A673 (cell line): ENCODE results near the gene CMC2. TPM values are rescaled to one million over a fixed set of nuclear protein-coding genes. Genes with fewer than 3 reads are reported as not detected.

Experiments used
- BruUV-seq: library from RNA; stranded (reverse); fragments of 400-500 nt; replicated peaks from 2 replicates; lab custom pipeline; 2021; lab: Mats Ljungman, UMichigan
- CTCF ChIA-PET: fragments of 300-600 bp; sonication (Branson Sonifier 250); formaldehyde crosslinking; loops from one replicate; lab custom pipeline; 2022; ENCODE audit warnings: antibody characterized with exemption; lab: Charles Lee
- POLR2A ChIA-PET: fragments of 300-600 bp; sonication (Branson Sonifier 250); formaldehyde crosslinking; loops from one replicate; lab custom pipeline; 2022; ENCODE audit warnings: antibody characterized with exemption; ENCODE audit not compliant: low non-redundant PET; lab: Charles Lee
- DNase-seq: peaks from one replicate; pipeline ENCODE4 v3.0.0-alpha.2; 2015; ENCODE audit warnings: low spot score
- H3K27ac ChIP-seq: fragments of 200-600 bp; sonication (generic); 2 replicates; pipeline ENCODE4 v1.5.1; 2016; ENCODE audit warnings: mixed run types, low read depth, mild to moderate bottlenecking, mixed read lengths, antibody characterized with exemption, low read length; ENCODE audit not compliant: poor library complexity, severe bottlenecking
- H3K27me3 ChIP-seq: fragments of 200-600 bp; sonication (generic); replicated peaks from 2 replicates; pipeline ENCODE4 v1.6.1; 2017; ENCODE audit warnings: mixed run types, low read depth, mild to moderate bottlenecking, mixed read lengths, antibody characterized with exemption, low read length; ENCODE audit not compliant: insufficient read depth, poor library complexity
- H3K36me3 ChIP-seq: fragments of 200-600 bp; sonication (generic); 2 replicates; pipeline ENCODE4 v1.6.1; 2016; ENCODE audit warnings: mixed run types, mild to moderate bottlenecking, mixed read lengths, antibody characterized with exemption, low read length; ENCODE audit not compliant: insufficient read depth, poor library complexity, severe bottlenecking
- H3K4me1 ChIP-seq: fragments of 200-600 bp; sonication (generic); 2 replicates; pipeline ENCODE4 v1.6.1; 2017; ENCODE audit warnings: mixed run types, mild to moderate bottlenecking, mixed read lengths, antibody characterized with exemption, low read length; ENCODE audit not compliant: insufficient read depth, poor library complexity, severe bottlenecking
- H3K4me3 ChIP-seq: fragments of 200-600 bp; sonication (generic); 2 replicates; pipeline ENCODE4 v1.5.1; 2016; ENCODE audit warnings: low read depth, mixed run types, mild to moderate bottlenecking, mixed read lengths, low read length; ENCODE audit not compliant: poor library complexity, severe bottlenecking
- H3K9me3 ChIP-seq: fragments of 200-600 bp; sonication (generic); 2 replicates; pipeline ENCODE4 v1.6.1; 2016; ENCODE audit warnings: mixed run types, low read depth, mild to moderate bottlenecking, mixed read lengths, antibody characterized with exemption, low read length; ENCODE audit not compliant: poor library complexity, severe bottlenecking
- EZH2 ChIP-seq: fragments of 200-600 bp; sonication (generic); IDR thresholded peaks from 2 replicates; pipeline ENCODE4 v1.6.1; 2017; ENCODE audit warnings: borderline replicate concordance, low read depth, mild to moderate bottlenecking, mixed read lengths, antibody characterized with exemption, low read length; ENCODE audit not compliant: poor library complexity, severe bottlenecking
- intact Hi-C: fragments of 100-400 bp; cut with micrococcal nuclease; formaldehyde crosslinking; loops from one replicate; pipeline ENCODE4 v1.10.0; 2022; ENCODE audit not compliant: unreplicated experiment
- total RNA-seq: library from RNA; stranded (reverse); gene quantifications from 2 replicates; pipeline ENCODE4 v1.2.3, GENCODE V29; 2021
- TF ChIP-seq, protein P1 (sequence below): fragments of 300-800, 200-600 bp; sonication (generic); conservative IDR thresholded peaks from 2 replicates; pipeline ENCODE4 v1.5.1; 2017; ENCODE audit warnings: low read depth, mild to moderate bottlenecking, antibody characterized with exemption, low read length, moderate library complexity, mixed read lengths

CMC2 gene
- total RNA-seq, 1 experiment from 2014 or later, result 129 TPM

DNA sequence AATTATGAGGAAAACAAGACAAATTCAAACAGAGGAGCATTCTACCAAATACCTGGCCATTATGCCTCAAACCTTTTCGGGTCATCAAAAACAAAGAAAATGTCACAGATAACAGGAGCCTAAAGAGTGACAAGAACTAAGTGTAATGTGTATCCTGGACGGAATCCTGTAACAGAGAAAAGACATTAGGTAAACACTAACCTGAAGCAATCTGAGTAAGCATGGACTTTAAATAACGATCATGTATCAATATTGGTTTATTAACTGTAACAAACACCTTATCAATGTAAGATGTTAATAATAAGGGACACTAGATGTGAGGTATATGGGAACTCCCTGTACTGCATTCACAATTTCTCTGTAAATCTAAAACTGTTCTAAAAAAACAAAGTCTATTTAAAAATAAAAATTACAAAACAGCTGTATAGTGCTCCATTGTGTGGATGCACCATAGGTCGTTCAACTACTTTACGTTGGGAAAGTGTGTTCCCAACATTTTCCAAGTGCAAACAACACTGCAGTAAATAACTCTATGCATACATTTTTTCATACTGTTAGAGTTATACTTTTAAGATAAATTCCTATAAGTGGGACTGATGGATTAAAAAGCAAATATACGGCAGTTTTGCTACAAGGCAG, 14.8 kb downstream of the CMC2 start:
- no peak overlapping the region for H3K4me3 ChIP-seq
- BruUV-seq, result no TSS peak
- H3K36me3 ChIP-seq, result no peaks in the 10 kb centered on the region
- no peak for TF ChIP-seq EZH2
- TF ChIP-seq, protein P1, sequence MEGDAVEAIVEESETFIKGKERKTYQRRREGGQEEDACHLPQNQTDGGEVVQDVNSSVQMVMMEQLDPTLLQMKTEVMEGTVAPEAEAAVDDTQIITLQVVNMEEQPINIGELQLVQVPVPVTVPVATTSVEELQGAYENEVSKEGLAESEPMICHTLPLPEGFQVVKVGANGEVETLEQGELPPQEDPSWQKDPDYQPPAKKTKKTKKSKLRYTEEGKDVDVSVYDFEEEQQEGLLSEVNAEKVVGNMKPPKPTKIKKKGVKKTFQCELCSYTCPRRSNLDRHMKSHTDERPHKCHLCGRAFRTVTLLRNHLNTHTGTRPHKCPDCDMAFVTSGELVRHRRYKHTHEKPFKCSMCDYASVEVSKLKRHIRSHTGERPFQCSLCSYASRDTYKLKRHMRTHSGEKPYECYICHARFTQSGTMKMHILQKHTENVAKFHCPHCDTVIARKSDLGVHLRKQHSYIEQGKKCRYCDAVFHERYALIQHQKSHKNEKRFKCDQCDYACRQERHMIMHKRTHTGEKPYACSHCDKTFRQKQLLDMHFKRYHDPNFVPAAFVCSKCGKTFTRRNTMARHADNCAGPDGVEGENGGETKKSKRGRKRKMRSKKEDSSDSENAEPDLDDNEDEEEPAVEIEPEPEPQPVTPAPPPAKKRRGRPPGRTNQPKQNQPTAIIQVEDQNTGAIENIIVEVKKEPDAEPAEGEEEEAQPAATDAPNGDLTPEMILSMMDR, result no peak
- intact Hi-C loops, result no loop called here
- ChIA-PET POLR2A (no interaction called here), CTCF (no interaction called here)
- no peak for DNase-seq
- H3K27ac ChIP-seq, result no peak overlapping the region
- H3K27me3 ChIP-seq, result no peaks in the 10 kb centered on the region
- peaks cover 26% of the 10 kb centered on the region for H3K4me1 ChIP-seq
- no peaks in the 10 kb centered on the region for H3K9me3 ChIP-seq

DNA sequence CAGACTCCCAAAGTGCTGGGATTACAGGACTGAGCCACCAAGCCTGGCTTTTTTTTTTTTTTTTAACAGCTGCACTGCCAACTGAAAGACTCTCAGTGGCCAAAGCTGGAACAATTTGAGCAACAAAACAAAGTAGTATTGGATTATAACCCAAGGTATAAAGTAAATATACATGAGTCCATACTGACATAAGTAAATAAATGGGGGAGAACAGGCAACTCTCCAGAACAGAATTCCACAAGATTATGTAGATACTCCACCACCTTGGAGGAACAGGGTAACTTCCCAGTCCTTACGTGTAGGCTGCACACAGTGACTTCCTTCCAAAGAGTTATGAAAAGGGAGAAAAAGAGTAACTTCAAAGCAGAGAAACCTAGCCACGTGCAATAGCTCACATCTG, 15.7 kb downstream of the CMC2 start:
- CTCF ChIA-PET, result no interaction called here
- Histone ChIP-seq H3K36me3 (no peaks in the 10 kb centered on the region), H3K27ac (no peak overlapping the region), H3K27me3 (no peaks in the 10 kb centered on the region), H3K9me3 (no peaks in the 10 kb centered on the region), H3K4me3 (no peak overlapping the region), H3K4me1 (peaks cover 23% of the 10 kb centered on the region)
- no peak for TF ChIP-seq EZH2
- TF ChIP-seq, protein P1, result no peak
- intact Hi-C loops, result no loop called here
- POLR2A ChIA-PET, result no interaction called here
- no TSS peak for BruUV-seq
- no peak for DNase-seq

DNA sequence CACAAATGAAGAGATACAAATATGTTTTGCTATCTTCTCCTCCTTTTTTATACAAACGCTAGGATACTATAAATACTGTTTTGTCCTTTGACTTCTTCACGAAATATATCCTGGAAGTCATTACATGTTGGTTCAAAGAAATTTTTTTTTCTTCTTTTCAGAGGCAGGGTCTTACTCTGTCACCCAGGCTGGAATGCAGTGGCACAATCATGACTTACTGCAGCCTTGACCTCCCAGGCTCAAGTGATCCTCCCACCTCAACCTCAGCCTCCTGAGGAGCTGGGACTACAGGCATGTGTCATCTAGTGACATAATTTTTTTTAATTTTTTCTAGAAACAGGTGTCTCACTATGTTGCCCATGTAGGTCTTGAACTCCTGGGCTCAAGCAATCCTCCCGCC, 16.1 kb downstream of the CMC2 start:
- Histone ChIP-seq H3K27me3 (no peaks in the 10 kb centered on the region), H3K4me1 (peaks cover 21% of the 10 kb centered on the region), H3K27ac (no peak overlapping the region), H3K36me3 (no peaks in the 10 kb centered on the region), H3K9me3 (no peaks in the 10 kb centered on the region), H3K4me3 (no peak overlapping the region)
- no peak for DNase-seq
- ChIA-PET POLR2A (no interaction called here), CTCF (no interaction called here)
- intact Hi-C loops, result no loop called here
- TF ChIP-seq, protein P1, result no peak
- no peak for TF ChIP-seq EZH2
- no TSS peak for BruUV-seq
